IMR-90 (cell line): ENCODE data around the gene ADAMTS5. TPM values are rescaled to one million over a fixed set of nuclear protein-coding genes. Genes with fewer than 3 reads are reported as not detected.

Source experiments
- ATAC-seq: fragments of 200-7000 bp; cut with Tn5 transposase; 2 replicates; pipeline ENCODE4 v1.9.1; 2020; ENCODE audit warnings: low read depth, mild to moderate bottlenecking, moderate library complexity
- BruUV-seq: library from RNA; stranded (reverse); fragments of 400-500 nt; replicated peaks from 2 replicates; lab custom pipeline; 2021; lab: Mats Ljungman, UMichigan
- CTCF ChIA-PET: fragments of 300-600 bp; formaldehyde crosslinking; extraction: SDS; loops from one replicate; lab custom pipeline; 2021; ENCODE audit warnings: antibody characterized with exemption; lab: Yijun Ruan, JAX
- POLR2A ChIA-PET: fragments of 300-600 bp; sonication (Branson Sonifier 250); formaldehyde crosslinking; loops from one replicate; lab custom pipeline; 2022; ENCODE audit warnings: antibody characterized with exemption; ENCODE audit not compliant: unreplicated experiment; lab: Charles Lee
- DNase-seq: peaks from one replicate; pipeline ENCODE4 v3.0.0; 2013
- H2AFZ ChIP-seq: replicated peaks from 2 replicates; pipeline ENCODE3; 2013; ENCODE audit warnings: low read length, mild to moderate bottlenecking; ENCODE audit not compliant: poor library complexity
- H2AK5ac ChIP-seq: 2 replicates; pipeline ENCODE4 v1.6.1; 2013; ENCODE audit warnings: low read depth, low read length, inconsistent platforms
- H2AK9ac ChIP-seq: replicated peaks from 2 replicates; pipeline ENCODE3; 2013; ENCODE audit warnings: mild to moderate bottlenecking, low read depth, low read length, moderate library complexity; ENCODE audit not compliant: poor library complexity
- H2BK120ac ChIP-seq: 2 replicates; pipeline ENCODE4 v1.6.1; 2013; ENCODE audit warnings: low read depth, low read length, inconsistent platforms
- H2BK15ac ChIP-seq: 3 replicates; pipeline ENCODE4 v1.6.1; 2013; ENCODE audit warnings: low read depth, low read length, inconsistent platforms
- H2BK20ac ChIP-seq: 2 replicates; pipeline ENCODE4 v1.6.1; 2013; ENCODE audit warnings: low read depth, mild to moderate bottlenecking, inconsistent platforms, low read length, moderate library complexity
- H2BK5ac ChIP-seq: 2 replicates; pipeline ENCODE4 v1.6.1; 2013; ENCODE audit warnings: mild to moderate bottlenecking, low read depth, low read length, inconsistent platforms; ENCODE audit not compliant: poor library complexity, severe bottlenecking
- H3K14ac ChIP-seq: replicated peaks from 2 replicates; pipeline ENCODE4 v1.6.1; 2013; ENCODE audit warnings: low read depth, low read length, inconsistent platforms
- H3K18ac ChIP-seq: 2 replicates; pipeline ENCODE4 v1.6.1; 2013; ENCODE audit warnings: low read depth, low read length, control low read depth
- H3K23ac ChIP-seq: 2 replicates; pipeline ENCODE4 v1.6.1; 2013; ENCODE audit warnings: low read depth, low read length, inconsistent platforms
- H3K27ac ChIP-seq: 2 replicates; pipeline ENCODE4 v1.5.1; 2013; ENCODE audit warnings: mild to moderate bottlenecking, control low read depth, low read length; ENCODE audit not compliant: insufficient read depth
- H3K27me3 ChIP-seq: 2 replicates; pipeline ENCODE4 v1.6.1; 2013; ENCODE audit warnings: low read length; ENCODE audit not compliant: control insufficient read depth, insufficient read depth
- H3K36me3 ChIP-seq: 2 replicates; pipeline ENCODE4 v1.6.1; 2013; ENCODE audit warnings: low read length, mixed read lengths; ENCODE audit not compliant: control insufficient read depth, insufficient read depth
- H3K4ac ChIP-seq: 2 replicates; pipeline ENCODE4 v1.6.1; 2013; ENCODE audit warnings: low read depth, low read length, inconsistent platforms
- H3K4me1 ChIP-seq: 2 replicates; pipeline ENCODE4 v1.6.1; 2013; ENCODE audit warnings: low read length, mixed read lengths; ENCODE audit not compliant: control insufficient read depth, insufficient read depth
- H3K4me2 ChIP-seq: 2 replicates; pipeline ENCODE4 v1.6.1; 2013; ENCODE audit warnings: low read depth, mild to moderate bottlenecking, control low read depth, low read length, moderate library complexity
- H3K4me3 ChIP-seq: 2 replicates; pipeline ENCODE4 v1.5.1; 2013; ENCODE audit warnings: low read depth, mild to moderate bottlenecking, control low read depth, low read length, moderate library complexity; ENCODE audit not compliant: insufficient read depth
- H3K56ac ChIP-seq: 2 replicates; pipeline ENCODE4 v1.6.1; 2013; ENCODE audit warnings: low read length, inconsistent platforms; ENCODE audit not compliant: insufficient read depth; ENCODE audit errors: extremely low read depth
- H3K79me1 ChIP-seq, 2 experiments: 2 replicates each; pipeline ENCODE4 v1.6.1; 2013; ENCODE audit warnings: low read length in 2 of 2, inconsistent platforms in 1 of 2, low read depth in 1 of 2
- H3K9ac ChIP-seq: 2 replicates; pipeline ENCODE4 v1.6.1; 2013; ENCODE audit warnings: low read depth, low read length, control low read depth
- H3K9me1 ChIP-seq: 2 replicates; pipeline ENCODE4 v1.6.1; 2013; ENCODE audit warnings: low read length, inconsistent platforms; ENCODE audit not compliant: insufficient read depth
- H3K9me3 ChIP-seq: 2 replicates; pipeline ENCODE4 v1.6.1; 2013; ENCODE audit warnings: low read length; ENCODE audit not compliant: control insufficient read depth, insufficient read depth
- H4K20me1 ChIP-seq: 2 replicates; pipeline ENCODE4 v1.6.1; 2013; ENCODE audit warnings: low read length, inconsistent platforms; ENCODE audit not compliant: insufficient read depth
- H4K5ac ChIP-seq: 2 replicates; pipeline ENCODE4 v1.6.1; 2013; ENCODE audit warnings: mild to moderate bottlenecking, low read depth, low read length, control low read depth
- H4K8ac ChIP-seq, 2 experiments: 2 replicates each; pipeline ENCODE4 v1.6.1; 2013; ENCODE audit warnings: low read depth in 2 of 2, low read length in 2 of 2, control low read depth in 1 of 2, inconsistent platforms in 1 of 2
- H4K91ac ChIP-seq: 2 replicates; pipeline ENCODE4 v1.6.1; 2013; ENCODE audit warnings: low read depth, low read length, inconsistent platforms; ENCODE audit not compliant: insufficient read depth
- CEBPB ChIP-seq: IDR thresholded peaks from 2 replicates; pipeline ENCODE4 v1.6.1; 2012; ENCODE audit warnings: low read depth, low read length, improper control_type of control experiment
- MAZ ChIP-seq: IDR thresholded peaks from 2 replicates; pipeline ENCODE4 v1.6.1; 2012; ENCODE audit warnings: low read depth, mild to moderate bottlenecking, low read length, improper control_type of control experiment, moderate library complexity, borderline replicate concordance
- POLR2A ChIP-seq: IDR thresholded peaks from 2 replicates; pipeline ENCODE4 v1.6.1; 2012; ENCODE audit warnings: mild to moderate bottlenecking, low read depth, low read length
- WGBS, 2 experiments: methylation state at CpG; one replicate each; pipeline versions ENCODE4 v1.1.5 to v1.1.7; 2013; ENCODE audit warnings: missing lambda C conversion rate in 2 of 2; ENCODE audit not compliant: insufficient read length in 1 of 2; ENCODE audit errors: extremely low coverage in 2 of 2; 5-methylcytosine and 5-hydroxymethylcytosine counted together
- dilution Hi-C: fragments of 300-500 bp; cut with HindIII; formaldehyde crosslinking; loops from one replicate; pipeline ENCODE4 v1.14.3; 2018; ENCODE audit warnings: low sequenced_read_pairs; ENCODE audit not compliant: unreplicated experiment
- in situ Hi-C: fragments of 300-500 bp; cut with MboI; formaldehyde crosslinking; loops from 3 replicates; pipeline ENCODE4 v1.14.3; 2019; ENCODE audit warnings: low sequenced_read_pairs, inconsistent platforms, mixed read lengths
- intact Hi-C: fragments of 100-400 bp; cut with micrococcal nuclease; formaldehyde crosslinking; loops from 2 replicates; pipeline ENCODE4 v1.10.0; 2022
- polyA plus RNA-seq, 3 experiments: library from polyadenylated mRNA; depleted of rRNA; stranded (reverse); fragments of >200 nt; gene quantifications; 2 replicates each; pipeline ENCODE4 v1.2.3, GENCODE V29; 2012; ENCODE audit warnings: low replicate concordance in 1 of 3
- total RNA-seq: library from RNA; depleted of rRNA; stranded (reverse); fragments of >200 nt; gene quantifications from 2 replicates; pipeline ENCODE4 v1.2.3, GENCODE V29; 2012
- TF ChIP-seq, protein P1 (sequence below): fragments of 150-350 bp; IDR thresholded peaks from 2 replicates; pipeline ENCODE4 v1.6.1; 2016; ENCODE audit warnings: low read depth, mild to moderate bottlenecking, low read length, moderate library complexity, borderline replicate concordance

ADAMTS5 gene
- total and polyA plus RNA-seq, 2 of the 4 experiments (the other 2 are of a cell fraction): 0.54 to 0.58 TPM

DNA sequence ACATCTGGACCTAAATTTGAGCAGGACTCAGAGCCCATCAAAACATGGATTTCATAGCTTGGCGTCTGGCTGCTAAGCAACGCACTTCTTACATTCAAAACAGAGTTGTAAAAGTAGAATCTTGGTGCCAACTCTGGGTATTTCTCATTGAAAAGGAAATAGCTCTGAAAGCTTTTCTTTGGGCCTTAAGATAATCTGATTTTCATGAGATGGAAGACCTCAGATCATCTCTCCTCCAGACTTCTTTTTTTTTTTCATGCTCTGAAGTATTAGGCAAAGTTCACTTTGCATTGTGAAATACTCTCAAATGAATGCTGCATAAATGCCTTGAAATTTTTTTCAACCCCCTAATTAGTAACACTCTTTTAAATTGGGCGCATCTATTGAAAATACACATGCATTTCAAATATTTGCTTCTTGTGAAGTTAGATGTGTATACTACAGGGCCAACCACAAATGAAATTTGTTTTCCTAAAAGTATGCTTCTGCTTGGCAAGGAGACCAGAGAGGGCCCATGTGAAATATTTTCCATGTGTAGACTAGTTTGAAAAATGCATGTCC, 4.2 kb downstream of the ADAMTS5 start:
- Histone ChIP-seq H2BK120ac (no peak overlapping the region), H2AFZ (no peak overlapping the region), H3K4me1 (no peaks in the 10 kb centered on the region; the same call in none of the 2 replicates), H3K18ac (peak overlapping the region; percentile 24; the same call in 1 of the 2 replicates), H3K56ac (no peak overlapping the region), H3K4ac (no peak overlapping the region), H3K9me1 (no peaks in the 10 kb centered on the region; the same call in 1 of the 2 replicates), H3K23ac (no peak overlapping the region), H3K4me3 (no peak overlapping the region), H2BK5ac (no peak overlapping the region), H3K4me2 (0 out of 2 replicates have a peak overlapping the region, but pooled peaks have one; percentile 21), H3K36me3 (peaks cover 11% of the 10 kb centered on the region), H4K20me1 (no peaks in the 10 kb centered on the region; the same call in 1 of the 2 replicates), H3K27ac (no peak overlapping the region), H3K14ac (no peak overlapping the region), H2BK20ac (no peak overlapping the region), H3K79me1 (peaks cover 3 to 12% of the 10 kb centered on the region in 2 experiments; a peak in 2 of 4 replicates), H3K9me3 (no peaks in the 10 kb centered on the region), H2AK9ac (no peak overlapping the region), H4K91ac (no peak overlapping the region), H4K8ac (no peak overlapping the region), H2BK15ac (no peak overlapping the region), H4K5ac (no peak overlapping the region), H2AK5ac (no peak overlapping the region), H3K9ac (no peak overlapping the region), H3K27me3 (no peaks in the 10 kb centered on the region)
- in situ Hi-C loops: no loop called here
- TF ChIP-seq POLR2A (no peak), CEBPB (peak; percentile 63), MAZ (no peak)
- TF ChIP-seq, protein P1, sequence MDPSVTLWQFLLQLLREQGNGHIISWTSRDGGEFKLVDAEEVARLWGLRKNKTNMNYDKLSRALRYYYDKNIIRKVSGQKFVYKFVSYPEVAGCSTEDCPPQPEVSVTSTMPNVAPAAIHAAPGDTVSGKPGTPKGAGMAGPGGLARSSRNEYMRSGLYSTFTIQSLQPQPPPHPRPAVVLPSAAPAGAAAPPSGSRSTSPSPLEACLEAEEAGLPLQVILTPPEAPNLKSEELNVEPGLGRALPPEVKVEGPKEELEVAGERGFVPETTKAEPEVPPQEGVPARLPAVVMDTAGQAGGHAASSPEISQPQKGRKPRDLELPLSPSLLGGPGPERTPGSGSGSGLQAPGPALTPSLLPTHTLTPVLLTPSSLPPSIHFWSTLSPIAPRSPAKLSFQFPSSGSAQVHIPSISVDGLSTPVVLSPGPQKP: no peak
- ChIA-PET POLR2A (no interaction called here), CTCF (interaction anchor here (0.6 to 0.7 kb wide), 3 partner anchors 379 to 1375 kb away, joined by 4 to 6 read pairs (median 5); no protein-coding TSS in a partner anchor)
- no CpG with 5 or more reads among the region's 3 CpGs for WGBS, 2 experiments
- BruUV-seq: no TSS peak
- intact Hi-C loops: loop anchor here (5.0 to 10.0 kb wide), 2 partner anchors 600 to 1782 kb away; no protein-coding TSS in a partner anchor
- ATAC-seq: no peak
- dilution Hi-C loops: no loop called here
- no peak for DNase-seq
